Body of pancreas (tissue), 4 donors: ENCODE measurements around the gene EFCAB13.

Experiments used
- POLR2A ChIP-seq, 3 donors: fragments of 450-650 bp; IDR thresholded peaks; one replicate each; pipeline ENCODE4 v1.6.1; 2016; ENCODE audit warnings: antibody characterized with exemption in 3 of 3, mild to moderate bottlenecking in 2 of 3
- TF ChIP-seq, protein P1 (sequence below), 7 experiments: fragments of 450-650 bp in 4 of 7; fragments of 200-600 bp in 3 of 7; sonication (generic) in 3 of 7; IDR thresholded peaks; one replicate each; pipeline ENCODE4 v1.5.1; 2016 to 2019; ENCODE audit warnings: antibody characterized with exemption in 7 of 7

DNA sequence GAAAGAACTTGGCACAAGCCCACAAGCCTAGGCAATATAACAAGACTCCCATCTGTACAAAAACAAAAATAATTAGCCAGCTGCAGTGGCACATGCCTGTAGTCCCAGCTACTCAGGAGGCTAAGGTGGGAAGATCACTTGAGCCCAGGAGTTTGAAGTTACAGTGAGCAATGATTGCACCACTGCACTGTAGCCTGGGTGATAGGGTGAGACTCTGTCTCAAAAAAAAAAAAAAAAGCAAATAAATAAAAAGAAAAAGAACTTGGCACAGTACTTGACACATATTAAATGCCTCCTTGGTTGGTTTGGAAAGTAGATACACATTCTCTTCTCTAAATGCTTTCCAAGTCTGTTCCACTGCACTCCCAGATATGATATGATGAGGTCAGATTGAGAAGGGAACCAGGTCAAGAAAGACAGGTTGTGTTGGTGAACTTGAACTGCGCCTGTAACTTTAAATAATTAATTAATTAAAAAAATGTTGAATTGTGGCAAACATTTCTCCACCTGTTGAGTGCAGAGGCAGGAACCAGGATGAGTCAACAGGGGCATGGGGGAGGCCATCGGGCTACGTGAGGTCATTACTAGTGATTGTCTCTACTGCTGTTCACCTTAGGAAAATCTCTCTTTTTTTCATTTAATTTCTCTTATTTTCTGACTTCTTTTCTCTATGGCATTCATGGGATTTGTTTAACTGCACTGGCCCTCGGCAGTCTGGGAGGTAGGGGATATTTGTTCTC is 25.9 kb upstream of the EFCAB13 start:
- TF ChIP-seq, protein P1, sequence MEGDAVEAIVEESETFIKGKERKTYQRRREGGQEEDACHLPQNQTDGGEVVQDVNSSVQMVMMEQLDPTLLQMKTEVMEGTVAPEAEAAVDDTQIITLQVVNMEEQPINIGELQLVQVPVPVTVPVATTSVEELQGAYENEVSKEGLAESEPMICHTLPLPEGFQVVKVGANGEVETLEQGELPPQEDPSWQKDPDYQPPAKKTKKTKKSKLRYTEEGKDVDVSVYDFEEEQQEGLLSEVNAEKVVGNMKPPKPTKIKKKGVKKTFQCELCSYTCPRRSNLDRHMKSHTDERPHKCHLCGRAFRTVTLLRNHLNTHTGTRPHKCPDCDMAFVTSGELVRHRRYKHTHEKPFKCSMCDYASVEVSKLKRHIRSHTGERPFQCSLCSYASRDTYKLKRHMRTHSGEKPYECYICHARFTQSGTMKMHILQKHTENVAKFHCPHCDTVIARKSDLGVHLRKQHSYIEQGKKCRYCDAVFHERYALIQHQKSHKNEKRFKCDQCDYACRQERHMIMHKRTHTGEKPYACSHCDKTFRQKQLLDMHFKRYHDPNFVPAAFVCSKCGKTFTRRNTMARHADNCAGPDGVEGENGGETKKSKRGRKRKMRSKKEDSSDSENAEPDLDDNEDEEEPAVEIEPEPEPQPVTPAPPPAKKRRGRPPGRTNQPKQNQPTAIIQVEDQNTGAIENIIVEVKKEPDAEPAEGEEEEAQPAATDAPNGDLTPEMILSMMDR (IDR thresholded peaks at IDR 0.05) = no peak
- no peak for TF ChIP-seq POLR2A (IDR thresholded peaks at IDR 0.05)
